GM12873 (cell line): ENCODE measurements around the gene ETV6.

ENCODE experiments used
- TF ChIP-seq, protein P1 (sequence below): IDR thresholded peaks from 2 replicates; pipeline ENCODE4 v1.5.1; 2012; ENCODE audit warnings: low read depth, mild to moderate bottlenecking, moderate library complexity, low read length, control low read depth; ENCODE audit not compliant: insufficient read depth; ENCODE audit errors: missing control alignments

The ETV6 gene

GRCh38 chr12:11830307-11830801 lies 180.9 kb downstream of the ETV6 start:
- TF ChIP-seq, protein P1, sequence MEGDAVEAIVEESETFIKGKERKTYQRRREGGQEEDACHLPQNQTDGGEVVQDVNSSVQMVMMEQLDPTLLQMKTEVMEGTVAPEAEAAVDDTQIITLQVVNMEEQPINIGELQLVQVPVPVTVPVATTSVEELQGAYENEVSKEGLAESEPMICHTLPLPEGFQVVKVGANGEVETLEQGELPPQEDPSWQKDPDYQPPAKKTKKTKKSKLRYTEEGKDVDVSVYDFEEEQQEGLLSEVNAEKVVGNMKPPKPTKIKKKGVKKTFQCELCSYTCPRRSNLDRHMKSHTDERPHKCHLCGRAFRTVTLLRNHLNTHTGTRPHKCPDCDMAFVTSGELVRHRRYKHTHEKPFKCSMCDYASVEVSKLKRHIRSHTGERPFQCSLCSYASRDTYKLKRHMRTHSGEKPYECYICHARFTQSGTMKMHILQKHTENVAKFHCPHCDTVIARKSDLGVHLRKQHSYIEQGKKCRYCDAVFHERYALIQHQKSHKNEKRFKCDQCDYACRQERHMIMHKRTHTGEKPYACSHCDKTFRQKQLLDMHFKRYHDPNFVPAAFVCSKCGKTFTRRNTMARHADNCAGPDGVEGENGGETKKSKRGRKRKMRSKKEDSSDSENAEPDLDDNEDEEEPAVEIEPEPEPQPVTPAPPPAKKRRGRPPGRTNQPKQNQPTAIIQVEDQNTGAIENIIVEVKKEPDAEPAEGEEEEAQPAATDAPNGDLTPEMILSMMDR = no peak

GRCh38 chr12:11832093-11832492 lies 182.6 kb downstream of the ETV6 start:
- TF ChIP-seq, protein P1 = no peak

DNA sequence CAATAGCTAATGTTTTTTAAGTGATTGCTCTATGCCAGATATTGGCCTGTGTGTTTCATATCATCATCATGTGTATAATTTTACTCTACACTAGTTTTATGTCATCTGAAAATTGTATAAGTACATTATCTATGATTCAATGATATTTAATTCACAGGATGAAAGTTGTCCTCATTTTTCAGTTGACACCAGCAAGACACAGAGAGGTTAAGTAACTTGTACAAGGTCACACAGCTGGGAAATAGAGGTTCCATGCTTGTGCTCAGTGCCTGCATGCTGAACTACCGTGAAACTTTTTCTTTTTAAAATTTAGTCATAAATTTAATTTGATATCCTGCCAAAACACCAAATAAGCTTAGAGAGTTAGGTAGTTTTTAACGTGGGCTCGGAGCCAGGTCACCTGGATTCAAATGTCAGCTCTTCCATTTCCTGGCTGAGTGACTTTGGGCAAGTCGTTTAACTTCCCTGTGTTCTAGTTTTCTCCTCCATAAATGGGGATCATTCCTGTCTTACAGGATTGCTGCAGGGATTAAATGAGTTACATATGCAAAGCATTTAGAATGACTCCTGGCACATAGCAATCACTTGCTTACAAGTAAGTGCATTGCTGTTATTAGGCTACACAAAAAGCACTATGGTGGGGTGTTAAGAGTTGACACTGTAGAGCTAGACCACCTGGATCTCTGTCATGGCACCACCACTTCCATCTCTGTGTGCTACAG lies 183.9 kb downstream of the ETV6 start:
- TF ChIP-seq, protein P1 = no peak

- TF ChIP-seq, protein P1 = no peak
These were observed 184.8 kb downstream of the ETV6 start for GRCh38 chr12:11834104-11834812.

GRCh38 chr12:11834931-11835330 lies 185.5 kb downstream of the ETV6 start:
- TF ChIP-seq, protein P1 = no peak

GRCh38 chr12:11836282-11837151 lies 187.0 kb downstream of the ETV6 start:
- TF ChIP-seq, protein P1 = no peak

DNA sequence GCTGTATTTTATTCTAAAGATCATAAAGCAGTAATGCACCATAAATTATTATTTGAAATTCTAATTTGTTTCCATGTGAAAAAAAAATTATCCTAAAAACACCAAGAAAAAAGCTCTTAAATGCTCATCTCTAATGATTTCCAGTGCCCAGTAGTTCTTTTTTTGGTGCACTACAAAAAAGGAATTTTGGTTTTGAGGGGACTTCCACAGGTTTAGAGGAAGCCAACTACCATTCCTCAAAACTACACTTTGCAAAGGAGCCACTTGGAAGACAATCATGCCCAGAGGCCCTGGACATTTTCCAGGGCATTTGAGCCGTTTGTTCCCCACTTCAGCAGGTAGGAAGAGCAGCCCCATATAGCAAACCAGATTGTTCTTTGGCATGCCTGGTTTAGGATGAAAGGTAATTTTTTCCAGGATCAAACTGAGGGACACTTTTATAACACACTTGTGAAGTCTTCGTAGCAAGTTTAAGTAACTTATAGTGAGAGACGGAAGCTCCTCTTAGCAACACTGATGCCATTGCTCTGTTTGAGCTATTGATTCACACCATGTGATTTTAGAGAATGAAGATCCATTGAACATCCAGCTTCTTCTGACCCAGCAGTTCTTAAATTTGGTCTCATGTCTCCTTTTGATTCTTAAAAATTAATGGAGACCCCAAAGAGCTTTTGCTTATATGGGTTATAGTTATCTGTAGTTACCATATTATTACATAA lies 187.9 kb downstream of the ETV6 start:
- TF ChIP-seq, protein P1 = no peak
